Neuronal stem cell (in vitro differentiated cells): Measurements from ENCODE around the gene BCR.
"Not testable (repeated sequence)": the region's sequence is repeated elsewhere in the genome, so short reads cannot be mapped to it uniquely, and the experiment has no call there.

ENCODE experiments used
- DNase-seq: peaks from one replicate; pipeline ENCODE4 v3.0.0-alpha.2; 2013; ENCODE audit warnings: low spot score
- H2AFZ ChIP-seq: one replicate; pipeline ENCODE4 v1.6.1; 2013; ENCODE audit warnings: mild to moderate bottlenecking, low read length, inconsistent platforms
- H2AK5ac ChIP-seq: 2 replicates; pipeline ENCODE4 v1.6.1; 2013; ENCODE audit warnings: low read depth, mild to moderate bottlenecking, inconsistent platforms, low read length, moderate library complexity, mixed read lengths
- H2BK120ac ChIP-seq: 2 replicates; pipeline ENCODE4 v1.6.1; 2013; ENCODE audit warnings: low read depth, mild to moderate bottlenecking, inconsistent platforms, low read length, moderate library complexity, mixed read lengths
- H2BK12ac ChIP-seq: one replicate; pipeline ENCODE4 v1.6.1; 2013; ENCODE audit warnings: low read length, inconsistent platforms
- H2BK15ac ChIP-seq: 2 replicates; pipeline ENCODE4 v1.6.1; 2013; ENCODE audit warnings: mild to moderate bottlenecking, low read length, inconsistent platforms, mixed read lengths
- H2BK5ac ChIP-seq: one replicate; pipeline ENCODE4 v1.6.1; 2013; ENCODE audit warnings: inconsistent platforms, mild to moderate bottlenecking, low read length, moderate library complexity
- H3K14ac ChIP-seq: one replicate; pipeline ENCODE4 v1.6.1; 2013; ENCODE audit warnings: low read length, inconsistent platforms
- H3K18ac ChIP-seq: 2 replicates; pipeline ENCODE4 v1.6.1; 2013; ENCODE audit warnings: low read length, inconsistent platforms
- H3K23ac ChIP-seq: 2 replicates; pipeline ENCODE4 v1.6.1; 2013; ENCODE audit warnings: low read depth, mild to moderate bottlenecking, mixed read lengths, low read length, inconsistent platforms; ENCODE audit not compliant: poor library complexity
- H3K27ac ChIP-seq: replicated peaks from 3 replicates; pipeline ENCODE4 v1.5.1; 2013; ENCODE audit warnings: low read length, inconsistent platforms
- H3K27me3 ChIP-seq, 3 experiments: 2 replicates each; pipeline ENCODE4 v1.6.1; 2013; ENCODE audit warnings: low read length in 3 of 3, mild to moderate bottlenecking in 2 of 3, inconsistent platforms in 1 of 3, low read depth in 1 of 3, mixed read lengths in 1 of 3, moderate library complexity in 1 of 3; ENCODE audit not compliant: control insufficient read depth in 3 of 3, insufficient read depth in 3 of 3
- H3K36me3 ChIP-seq, 2 donors: replicated peaks in 1 of 2; 2 replicates each; pipeline ENCODE4 v1.6.1; 2013; ENCODE audit warnings: low read length in 2 of 2; ENCODE audit not compliant: control insufficient read depth in 2 of 2, insufficient read depth in 2 of 2
- H3K4ac ChIP-seq: 2 replicates; pipeline ENCODE4 v1.6.1; 2013; ENCODE audit warnings: inconsistent platforms, mild to moderate bottlenecking, low read length, moderate library complexity
- H3K4me1 ChIP-seq, 2 donors: 1 replicate in 1 of 2; 2 replicates in 1 of 2; pipeline ENCODE4 v1.6.1; 2013; ENCODE audit warnings: low read length in 2 of 2, low read depth in 1 of 2; ENCODE audit not compliant: control insufficient read depth in 2 of 2, insufficient read depth in 1 of 2
- H3K4me2 ChIP-seq: one replicate; pipeline ENCODE4 v1.6.1; 2013; ENCODE audit warnings: mild to moderate bottlenecking, low read length, inconsistent platforms; ENCODE audit not compliant: insufficient read depth, poor library complexity, severe bottlenecking
- H3K4me3 ChIP-seq, 2 donors: 2 replicates each; pipeline ENCODE4 v1.5.1; 2013; ENCODE audit warnings: low read length in 2 of 2, mild to moderate bottlenecking in 2 of 2, inconsistent platforms in 1 of 2, moderate library complexity in 1 of 2
- H3K79me1 ChIP-seq: one replicate; pipeline ENCODE4 v1.6.1; 2013; ENCODE audit warnings: low read depth, mild to moderate bottlenecking, inconsistent platforms, low read length, moderate library complexity
- H3K9ac ChIP-seq: one replicate; pipeline ENCODE4 v1.6.1; 2013; ENCODE audit warnings: mild to moderate bottlenecking, low read depth, low read length, inconsistent platforms; ENCODE audit not compliant: poor library complexity
- H3K9me3 ChIP-seq, 2 donors: replicated peaks in 1 of 2; 2 replicates each; pipeline versions ENCODE3 to v1.6.1; 2013; ENCODE audit warnings: low read length in 2 of 2, mild to moderate bottlenecking in 2 of 2, inconsistent platforms in 1 of 2, low read depth in 1 of 2, mixed read lengths in 1 of 2, moderate library complexity in 1 of 2; ENCODE audit not compliant: control insufficient read depth in 2 of 2, insufficient read depth in 1 of 2
- H4K8ac ChIP-seq: one replicate; pipeline ENCODE4 v1.6.1; 2013; ENCODE audit warnings: low read depth, mild to moderate bottlenecking, inconsistent platforms, low read length, moderate library complexity
- H4K91ac ChIP-seq: one replicate; pipeline ENCODE4 v1.6.1; 2013; ENCODE audit warnings: low read length, low read depth, mild to moderate bottlenecking, inconsistent platforms; ENCODE audit not compliant: poor library complexity
- WGBS, 2 donors: extraction: QIAGEN DNeasy Blood & Tissue Kit; methylation state at CpG; one replicate each; pipeline ENCODE4 v1.1.7; 2013; ENCODE audit warnings: missing lambda C conversion rate in 2 of 2, mixed read lengths in 1 of 2; ENCODE audit not compliant: insufficient read length in 2 of 2, insufficient replicate concordance in 1 of 2; ENCODE audit errors: extremely low coverage in 2 of 2; 5-methylcytosine and 5-hydroxymethylcytosine counted together

BCR gene

GRCh38 chr22:23311635-23312420, 131.5 kb downstream of the BCR start:
- not testable (repeated sequence) for H4K8ac ChIP-seq, H3K4ac ChIP-seq, H2AFZ ChIP-seq, H4K91ac ChIP-seq, H3K9me3 ChIP-seq, H3K27ac ChIP-seq, H3K9ac ChIP-seq, H3K79me1 ChIP-seq, H3K23ac ChIP-seq, H2AK5ac ChIP-seq, H3K4me3 ChIP-seq, DNase-seq, H2BK15ac ChIP-seq, H3K27me3 ChIP-seq, H3K14ac ChIP-seq, H2BK120ac ChIP-seq, H2BK12ac ChIP-seq, H3K4me1 ChIP-seq, H2BK5ac ChIP-seq, H3K18ac ChIP-seq
- H3K36me3 ChIP-seq: peaks cover 7 to 39% of the 10 kb centered on the region in 2 donors
- no CpG with 5 or more reads among the region's 18 CpGs for WGBS, 2 donors
- peak overlapping the region; percentile 11 for H3K4me2 ChIP-seq

GRCh38 chr22:23313791-23314567, 133.7 kb downstream of the BCR start:
- whole genome bisulfite sequencing, 2 donors: no CpG with 5 or more reads among the region's 14 CpGs
- Histone ChIP-seq H3K14ac (no peak overlapping the region), H2BK5ac (no peak overlapping the region), H3K18ac (no peak overlapping the region), H2AK5ac (no peak overlapping the region), H3K36me3 (peaks cover 7 to 39% of the 10 kb centered on the region in 2 donors), H3K4ac (no peak overlapping the region), H3K27ac (no peak overlapping the region), H3K9me3 (no peaks in the 10 kb centered on the region), H2BK15ac (no peak overlapping the region), H3K9ac (no peak overlapping the region), H3K79me1 (no peaks in the 10 kb centered on the region), H4K91ac (no peak overlapping the region), H2BK120ac (no peak overlapping the region), H3K4me3 (no peak overlapping the region), H3K23ac (no peak overlapping the region), H2AFZ (no peak overlapping the region), H3K4me1 (peaks cover 0 to 5% of the 10 kb centered on the region in 2 donors), H3K27me3 (no peaks in the 10 kb centered on the region), H3K4me2 (no peak overlapping the region), H4K8ac (no peak overlapping the region), H2BK12ac (no peak overlapping the region)
- no peak for DNase-seq

DNA sequence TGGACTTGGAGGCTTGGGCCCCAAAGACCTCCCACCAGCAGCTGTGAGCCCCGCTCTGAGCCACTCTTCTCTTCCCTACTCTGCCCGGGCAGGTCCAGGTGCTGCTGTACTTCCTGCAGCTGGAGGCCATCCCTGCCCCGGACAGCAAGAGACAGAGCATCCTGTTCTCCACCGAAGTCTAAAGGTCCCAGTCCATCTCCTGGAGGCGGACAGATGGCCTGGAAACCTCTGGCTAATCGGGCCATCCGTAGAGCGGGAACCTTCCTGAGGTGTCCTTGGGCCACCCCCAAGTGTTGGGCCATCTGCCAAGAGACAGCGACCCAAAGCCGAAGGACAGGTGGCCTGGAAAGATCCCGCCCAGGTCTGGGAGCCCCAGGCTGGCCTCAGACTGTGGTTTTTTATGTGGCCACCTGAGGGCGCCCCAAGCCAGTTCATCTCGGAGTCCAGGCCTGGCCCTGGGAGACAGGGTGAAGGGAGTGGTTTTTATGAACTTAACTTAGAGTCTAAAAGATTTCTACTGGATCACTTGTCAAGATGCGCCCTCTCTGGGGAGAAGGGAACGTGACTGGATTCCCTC, 135.1 kb downstream of the BCR start:
- Histone ChIP-seq H2BK120ac (no peak overlapping the region), H3K4me1 (peaks cover 0 to 2% of the 10 kb centered on the region in 2 donors), H3K4me3 (no peak overlapping the region), H3K4me2 (no peak overlapping the region), H3K18ac (no peak overlapping the region), H3K9ac (no peak overlapping the region), H3K27me3 (no peaks in the 10 kb centered on the region), H2BK15ac (no peak overlapping the region), H4K8ac (no peak overlapping the region), H3K4ac (no peak overlapping the region), H2BK5ac (no peak overlapping the region), H3K36me3 (peaks cover 7 to 39% of the 10 kb centered on the region in 2 donors), H2AK5ac (no peak overlapping the region), H3K14ac (no peak overlapping the region), H3K9me3 (no peaks in the 10 kb centered on the region), H3K79me1 (no peaks in the 10 kb centered on the region), H4K91ac (no peak overlapping the region), H3K23ac (no peak overlapping the region), H2AFZ (no peak overlapping the region), H2BK12ac (no peak overlapping the region), H3K27ac (no peak overlapping the region)
- peak; percentile 29 for DNase-seq
- WGBS, 2 donors: no CpG with 5 or more reads among the region's 15 CpGs

DNA sequence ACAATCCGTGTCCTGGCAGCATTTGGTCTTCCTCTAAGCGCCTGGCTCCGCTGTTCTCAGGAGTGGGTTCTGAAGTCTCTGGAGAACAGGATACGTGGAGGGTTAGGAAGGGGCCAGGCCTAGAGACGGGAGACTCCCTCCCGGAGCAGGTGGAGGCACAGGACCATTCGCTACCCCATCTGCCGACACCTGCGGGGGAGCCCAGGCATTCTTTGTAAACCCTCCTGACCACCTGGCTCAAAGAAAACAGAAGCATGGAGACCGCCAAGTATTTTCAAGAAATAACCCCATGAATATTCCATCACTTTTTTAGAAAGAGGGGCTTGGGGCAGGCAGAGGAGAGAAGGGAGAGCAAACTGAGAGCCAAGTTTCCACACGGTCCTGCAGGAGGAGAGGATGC, 136.3 kb downstream of the BCR start:
- no CpG with 5 or more reads among the region's 11 CpGs for WGBS, 2 donors
- not testable (repeated sequence) for H3K9ac ChIP-seq

More for the DNA sequence above, 136.3 kb downstream of the BCR start:
- H2BK5ac ChIP-seq, DNase-seq, H3K18ac ChIP-seq, H2BK15ac ChIP-seq, H3K14ac ChIP-seq, H3K79me1 ChIP-seq, H2AK5ac ChIP-seq, H4K91ac ChIP-seq, H2AFZ ChIP-seq, H2BK120ac ChIP-seq, H3K4me3 ChIP-seq, H3K4me2 ChIP-seq, H3K27ac ChIP-seq, H3K9me3 ChIP-seq, H3K4me1 ChIP-seq, H2BK12ac ChIP-seq, H4K8ac ChIP-seq, H3K4ac ChIP-seq, H3K27me3 ChIP-seq, H3K23ac ChIP-seq: not testable (repeated sequence)
- H3K36me3 ChIP-seq: peaks cover 7 to 35% of the 10 kb centered on the region in 2 donors
